HL-60 (cell line): ENCODE measurements around the gene SPAG9.

Experiments
- GABPA ChIP-seq: IDR thresholded peaks from 2 replicates; pipeline ENCODE4 v1.6.1; 2012; ENCODE audit warnings: low read depth
- POLR2AphosphoS5 ChIP-seq: IDR thresholded peaks from 2 replicates; pipeline ENCODE4 v1.6.1; 2012; ENCODE audit warnings: low read depth
- SPI1 ChIP-seq: IDR thresholded peaks from 2 replicates; pipeline ENCODE4 v1.6.1; 2012; ENCODE audit warnings: low read depth, mild to moderate bottlenecking, borderline replicate concordance
- TF ChIP-seq, protein P1 (sequence below): IDR thresholded peaks from one replicate; pipeline ENCODE4 v1.5.1; 2011; ENCODE audit warnings: low read length, control low read depth, inconsistent platforms; ENCODE audit not compliant: insufficient read depth
- TF ChIP-seq, protein P2 (sequence below): IDR thresholded peaks from 2 replicates; pipeline ENCODE4 v1.6.1; 2012; ENCODE audit warnings: low read depth; ENCODE audit not compliant: insufficient replicate concordance

DNA sequence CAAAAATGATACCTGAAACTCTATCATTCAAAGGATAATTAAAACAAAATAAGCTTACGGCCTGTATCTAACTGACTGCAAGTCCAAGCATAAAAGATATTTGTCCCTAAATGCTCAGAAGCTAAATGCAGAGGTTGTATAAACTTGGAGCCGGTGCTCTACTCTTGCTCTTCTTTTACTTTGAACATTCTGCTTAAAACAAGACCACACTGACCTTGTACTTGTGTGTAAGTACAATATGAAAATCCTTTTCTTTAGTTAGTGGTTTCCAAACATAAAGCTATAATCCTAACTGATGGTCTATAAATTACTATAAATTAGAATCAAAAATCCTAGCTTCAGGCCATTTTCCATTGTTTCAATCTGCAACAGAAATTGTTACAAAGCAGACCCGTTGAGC lies 74.6 kb downstream of the SPAG9 start:
- TF ChIP-seq POLR2AphosphoS5 = no peak
- TF ChIP-seq, protein P1, sequence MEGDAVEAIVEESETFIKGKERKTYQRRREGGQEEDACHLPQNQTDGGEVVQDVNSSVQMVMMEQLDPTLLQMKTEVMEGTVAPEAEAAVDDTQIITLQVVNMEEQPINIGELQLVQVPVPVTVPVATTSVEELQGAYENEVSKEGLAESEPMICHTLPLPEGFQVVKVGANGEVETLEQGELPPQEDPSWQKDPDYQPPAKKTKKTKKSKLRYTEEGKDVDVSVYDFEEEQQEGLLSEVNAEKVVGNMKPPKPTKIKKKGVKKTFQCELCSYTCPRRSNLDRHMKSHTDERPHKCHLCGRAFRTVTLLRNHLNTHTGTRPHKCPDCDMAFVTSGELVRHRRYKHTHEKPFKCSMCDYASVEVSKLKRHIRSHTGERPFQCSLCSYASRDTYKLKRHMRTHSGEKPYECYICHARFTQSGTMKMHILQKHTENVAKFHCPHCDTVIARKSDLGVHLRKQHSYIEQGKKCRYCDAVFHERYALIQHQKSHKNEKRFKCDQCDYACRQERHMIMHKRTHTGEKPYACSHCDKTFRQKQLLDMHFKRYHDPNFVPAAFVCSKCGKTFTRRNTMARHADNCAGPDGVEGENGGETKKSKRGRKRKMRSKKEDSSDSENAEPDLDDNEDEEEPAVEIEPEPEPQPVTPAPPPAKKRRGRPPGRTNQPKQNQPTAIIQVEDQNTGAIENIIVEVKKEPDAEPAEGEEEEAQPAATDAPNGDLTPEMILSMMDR = no peak
- TF ChIP-seq, protein P2, sequence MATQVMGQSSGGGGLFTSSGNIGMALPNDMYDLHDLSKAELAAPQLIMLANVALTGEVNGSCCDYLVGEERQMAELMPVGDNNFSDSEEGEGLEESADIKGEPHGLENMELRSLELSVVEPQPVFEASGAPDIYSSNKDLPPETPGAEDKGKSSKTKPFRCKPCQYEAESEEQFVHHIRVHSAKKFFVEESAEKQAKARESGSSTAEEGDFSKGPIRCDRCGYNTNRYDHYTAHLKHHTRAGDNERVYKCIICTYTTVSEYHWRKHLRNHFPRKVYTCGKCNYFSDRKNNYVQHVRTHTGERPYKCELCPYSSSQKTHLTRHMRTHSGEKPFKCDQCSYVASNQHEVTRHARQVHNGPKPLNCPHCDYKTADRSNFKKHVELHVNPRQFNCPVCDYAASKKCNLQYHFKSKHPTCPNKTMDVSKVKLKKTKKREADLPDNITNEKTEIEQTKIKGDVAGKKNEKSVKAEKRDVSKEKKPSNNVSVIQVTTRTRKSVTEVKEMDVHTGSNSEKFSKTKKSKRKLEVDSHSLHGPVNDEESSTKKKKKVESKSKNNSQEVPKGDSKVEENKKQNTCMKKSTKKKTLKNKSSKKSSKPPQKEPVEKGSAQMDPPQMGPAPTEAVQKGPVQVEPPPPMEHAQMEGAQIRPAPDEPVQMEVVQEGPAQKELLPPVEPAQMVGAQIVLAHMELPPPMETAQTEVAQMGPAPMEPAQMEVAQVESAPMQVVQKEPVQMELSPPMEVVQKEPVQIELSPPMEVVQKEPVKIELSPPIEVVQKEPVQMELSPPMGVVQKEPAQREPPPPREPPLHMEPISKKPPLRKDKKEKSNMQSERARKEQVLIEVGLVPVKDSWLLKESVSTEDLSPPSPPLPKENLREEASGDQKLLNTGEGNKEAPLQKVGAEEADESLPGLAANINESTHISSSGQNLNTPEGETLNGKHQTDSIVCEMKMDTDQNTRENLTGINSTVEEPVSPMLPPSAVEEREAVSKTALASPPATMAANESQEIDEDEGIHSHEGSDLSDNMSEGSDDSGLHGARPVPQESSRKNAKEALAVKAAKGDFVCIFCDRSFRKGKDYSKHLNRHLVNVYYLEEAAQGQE = no peak
- no peak for TF ChIP-seq GABPA
- no peak for TF ChIP-seq SPI1
